Measurements from ENCODE around the gene PPP1R12C.

Gene PPP1R12C

DNA sequence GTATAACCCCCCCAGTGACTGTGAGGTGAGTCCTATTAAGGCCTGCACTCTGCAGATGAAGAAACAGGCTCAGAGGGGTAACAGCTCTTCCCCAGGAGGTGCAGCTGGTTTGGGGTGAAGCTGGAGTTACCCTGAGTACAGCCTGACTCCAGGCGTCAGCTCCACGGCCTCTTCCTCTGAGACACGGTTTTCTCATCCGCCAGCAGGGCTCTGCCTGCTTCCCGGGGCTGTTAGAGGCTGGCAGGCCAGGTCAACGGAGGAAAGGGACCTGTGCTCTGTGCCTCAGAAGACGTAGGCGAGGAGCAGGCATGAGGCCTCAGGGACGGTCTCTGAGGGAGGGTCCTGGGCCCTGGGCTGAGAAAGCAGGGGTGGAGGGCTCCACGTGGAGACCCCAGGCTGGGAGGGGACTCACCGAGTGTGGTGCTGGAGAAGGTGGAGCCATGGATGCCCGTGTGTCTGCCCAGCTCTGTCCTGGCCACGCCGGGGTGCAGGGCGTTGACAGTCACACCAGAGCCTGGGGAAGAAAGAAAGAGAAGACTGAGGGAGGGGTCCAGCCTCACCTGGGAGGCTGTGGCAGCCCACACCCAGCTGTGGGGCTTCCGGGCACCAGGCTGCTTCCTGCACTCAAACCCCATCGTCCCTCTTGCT lies 70.3 kb downstream of the PPP1R12C start:
- no peak for DNase-seq (ENCODE audit: low read depth in 2 of 2)
- TF ChIP-seq, protein P1, sequence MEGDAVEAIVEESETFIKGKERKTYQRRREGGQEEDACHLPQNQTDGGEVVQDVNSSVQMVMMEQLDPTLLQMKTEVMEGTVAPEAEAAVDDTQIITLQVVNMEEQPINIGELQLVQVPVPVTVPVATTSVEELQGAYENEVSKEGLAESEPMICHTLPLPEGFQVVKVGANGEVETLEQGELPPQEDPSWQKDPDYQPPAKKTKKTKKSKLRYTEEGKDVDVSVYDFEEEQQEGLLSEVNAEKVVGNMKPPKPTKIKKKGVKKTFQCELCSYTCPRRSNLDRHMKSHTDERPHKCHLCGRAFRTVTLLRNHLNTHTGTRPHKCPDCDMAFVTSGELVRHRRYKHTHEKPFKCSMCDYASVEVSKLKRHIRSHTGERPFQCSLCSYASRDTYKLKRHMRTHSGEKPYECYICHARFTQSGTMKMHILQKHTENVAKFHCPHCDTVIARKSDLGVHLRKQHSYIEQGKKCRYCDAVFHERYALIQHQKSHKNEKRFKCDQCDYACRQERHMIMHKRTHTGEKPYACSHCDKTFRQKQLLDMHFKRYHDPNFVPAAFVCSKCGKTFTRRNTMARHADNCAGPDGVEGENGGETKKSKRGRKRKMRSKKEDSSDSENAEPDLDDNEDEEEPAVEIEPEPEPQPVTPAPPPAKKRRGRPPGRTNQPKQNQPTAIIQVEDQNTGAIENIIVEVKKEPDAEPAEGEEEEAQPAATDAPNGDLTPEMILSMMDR (IDR thresholded peaks at IDR 0.05; ENCODE audit: low read depth, low read length), result no peak
- H3K4me3 ChIP-seq (replicated peaks in 1 of 2; ENCODE audit: low read depth in 2 of 2, low read length in 2 of 2), result no peak overlapping the region

- no peak for DNase-seq (ENCODE audit: low read depth in 2 of 2)
- TF ChIP-seq, protein P1 (IDR thresholded peaks at IDR 0.05; ENCODE audit: low read depth, low read length), result no peak
- no peak overlapping the region for H3K4me3 ChIP-seq (replicated peaks in 1 of 2; ENCODE audit: low read depth in 2 of 2, low read length in 2 of 2)
These were observed 72.4 kb downstream of the PPP1R12C start for GRCh38 chr19:55044771-55045716.

- TF ChIP-seq, protein P1 (IDR thresholded peaks at IDR 0.05; ENCODE audit: low read depth, low read length), result no peak
These were observed 73.2 kb downstream of the PPP1R12C start for GRCh38 chr19:55044286-55044685.

DNA sequence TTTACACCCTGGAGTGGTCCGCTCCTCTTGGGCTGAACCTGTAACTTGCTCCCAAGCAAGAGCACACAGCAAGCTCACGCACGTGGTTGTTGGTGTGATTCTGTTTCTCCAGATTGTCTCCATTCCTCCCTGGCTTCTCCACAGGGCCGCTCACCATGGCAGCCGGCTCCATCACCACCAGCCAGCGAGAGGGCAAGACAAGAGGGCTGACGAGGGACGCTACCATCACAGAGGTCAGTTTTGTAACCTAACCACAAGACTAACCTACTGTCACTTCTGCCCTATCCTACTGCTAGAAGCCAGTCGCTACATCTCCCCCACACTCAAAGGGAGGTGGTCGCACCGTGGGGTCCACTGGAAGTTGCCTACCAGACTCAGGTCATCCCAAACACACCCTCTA lies 74.7 kb downstream of the PPP1R12C start:
- no peak for DNase-seq (ENCODE audit: low read depth in 2 of 2)
- TF ChIP-seq, protein P1 (IDR thresholded peaks at IDR 0.05; ENCODE audit: low read depth, low read length), result no peak
- no peak overlapping the region for H3K4me3 ChIP-seq (replicated peaks in 1 of 2; ENCODE audit: low read depth in 2 of 2, low read length in 2 of 2)

More at GRCh38 chr19:55044286-55044685, 73.2 kb downstream of the PPP1R12C start:
- no peak overlapping the region for H3K4me3 ChIP-seq (replicated peaks in 1 of 2; ENCODE audit: low read depth in 2 of 2, low read length in 2 of 2)
- no peak for DNase-seq (ENCODE audit: low read depth in 2 of 2)

DNA sequence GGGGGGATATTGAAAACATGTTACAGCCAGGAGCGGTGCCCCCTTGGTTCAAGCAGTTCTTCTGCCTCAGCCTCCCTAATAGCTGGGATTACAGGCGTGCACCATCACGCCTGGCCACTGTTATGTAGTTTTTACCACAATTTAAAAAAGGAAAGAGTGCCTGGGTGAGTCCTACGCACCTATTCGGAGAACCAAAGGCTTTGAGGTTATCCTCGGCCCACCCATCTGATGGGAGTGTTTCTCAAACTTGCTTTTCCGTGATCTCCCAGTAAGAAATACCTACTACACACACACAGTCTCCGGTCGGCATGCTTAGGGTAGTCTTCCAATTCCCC lies 75.1 kb downstream of the PPP1R12C start:
- no peak overlapping the region for H3K4me3 ChIP-seq (replicated peaks in 1 of 2; ENCODE audit: low read depth in 2 of 2, low read length in 2 of 2)
- no peak for DNase-seq (ENCODE audit: low read depth in 2 of 2)
- TF ChIP-seq, protein P1 (IDR thresholded peaks at IDR 0.05; ENCODE audit: low read depth, low read length), result no peak

DNA sequence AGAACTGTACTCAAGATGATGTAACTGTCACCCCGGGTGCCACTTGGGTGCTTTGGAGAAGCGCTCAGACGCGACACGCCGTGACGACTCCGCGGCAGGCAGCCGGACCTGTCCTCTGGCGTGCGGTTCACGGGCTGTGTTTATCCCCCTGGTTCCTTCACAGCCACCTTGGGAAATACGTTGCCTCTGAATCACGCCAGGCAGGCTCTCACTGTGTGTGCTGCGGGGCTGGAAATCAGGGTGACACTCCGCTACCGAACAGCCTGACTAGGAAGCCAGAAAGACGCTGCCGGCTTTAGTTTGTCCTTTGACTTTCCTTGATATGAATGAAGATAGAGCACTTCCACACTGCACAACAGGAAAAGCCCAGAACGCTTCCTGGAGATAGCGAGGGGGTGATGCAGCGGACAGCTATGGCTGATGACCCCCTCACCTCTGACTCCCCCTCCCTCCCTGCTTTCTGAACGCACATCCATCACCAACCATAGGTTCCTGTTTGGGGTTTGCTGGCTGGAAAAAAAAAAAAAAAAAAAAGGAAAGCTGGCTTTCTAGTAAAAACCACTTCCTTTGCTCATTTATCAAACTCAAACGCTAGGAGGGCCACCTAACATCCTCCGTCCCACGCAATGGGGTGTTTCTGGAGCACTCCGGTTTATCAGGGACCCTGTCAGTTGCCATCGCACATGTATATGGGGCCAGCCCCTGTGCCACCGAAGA lies 75.7 kb downstream of the PPP1R12C start:
- no peak overlapping the region for H3K4me3 ChIP-seq (replicated peaks in 1 of 2; ENCODE audit: low read depth in 2 of 2, low read length in 2 of 2)
- no peak for DNase-seq (ENCODE audit: low read depth in 2 of 2)
- TF ChIP-seq, protein P1 (IDR thresholded peaks at IDR 0.05; ENCODE audit: low read depth, low read length), result no peak
